AG04449 (cell line): ENCODE data around the gene NOTCH2.

Experiments used
- CTCF ChIA-PET: fragments of 350-600 bp; formaldehyde crosslinking; extraction: SDS; loops from one replicate; lab custom pipeline; 2021; ENCODE audit warnings: antibody characterized with exemption; lab: Yijun Ruan, JAX
- POLR2A ChIA-PET: fragments of 400-600, 350-600 bp; formaldehyde crosslinking; extraction: SDS; loops from one replicate; lab custom pipeline; 2020; ENCODE audit warnings: antibody characterized with exemption, inconsistent platforms; lab: Yijun Ruan, JAX
- DNase-seq: peaks from one replicate; pipeline ENCODE4 v3.0.0-alpha.2; 2010; ENCODE audit warnings: low read depth, low spot score
- H3K4me3 ChIP-seq: 2 replicates; pipeline ENCODE4 v1.5.1; 2011; ENCODE audit warnings: low read depth, mild to moderate bottlenecking, control low read depth, low read length
- CTCF ChIP-seq: IDR thresholded peaks from one replicate; pipeline ENCODE4 v1.5.1; 2011; ENCODE audit warnings: mild to moderate bottlenecking, moderate library complexity, low read length, control low read depth, inconsistent platforms; ENCODE audit not compliant: insufficient read depth; ENCODE audit errors: missing control alignments

NOTCH2 gene

GRCh38 chr1:119862276-119862675 is 207.2 kb downstream of the NOTCH2 start:
- ChIA-PET CTCF (interaction anchor here (0.9 kb wide), 1 partner anchor 8 kb away, joined by 3 read pairs; no protein-coding TSS in a partner anchor), POLR2A (no interaction called here)
- no peak overlapping the region for H3K4me3 ChIP-seq
- TF ChIP-seq CTCF = no peak
- DNase-seq = no peak
